Gastrocnemius medialis (tissue), 4 donors: ENCODE results near the gene NBPF3.

Experiments
- CTCF ChIP-seq, 5 experiments: fragments of 450-650 bp in 3 of 5; fragments of 200-600 bp in 2 of 5; sonication (generic) in 2 of 5; IDR thresholded peaks in 4 of 5; conservative IDR thresholded peaks in 1 of 5; 1 replicate in 4 of 5; 2 replicates in 1 of 5; pipeline ENCODE4 v1.5.1; 2016 to 2019; ENCODE audit warnings: antibody characterized with exemption in 5 of 5, mild to moderate bottlenecking in 3 of 5, moderate library complexity in 3 of 5
- POLR2A ChIP-seq, 2 donors: fragments of 450-650 bp; IDR thresholded peaks; one replicate each; pipeline ENCODE4 v1.6.1; 2017; ENCODE audit warnings: antibody characterized with exemption in 2 of 2, mild to moderate bottlenecking in 2 of 2, moderate library complexity in 2 of 2

- TF ChIP-seq CTCF (IDR thresholded peaks at IDR 0.05 in 4 of 5, conservative IDR thresholded peaks at IDR 0.05 in 1 of 5) (no peak), POLR2A (IDR thresholded peaks at IDR 0.05) (no peak)
These were observed 4.1 kb upstream of the NBPF3 start for GRCh38 chr1:21435646-21436487.
